ENCODE data around the gene NLRP11. TPM values are rescaled to one million over a fixed set of nuclear protein-coding genes. Genes with fewer than 3 reads are reported as not detected.

The NLRP11 gene
- total RNA-seq, 1 experiment from 2014 or later, result not detected

- CTCF ChIA-PET, result no interaction called here
- TF ChIP-seq ZNF281 (CRISPR knock-in tag; IDR thresholded peaks at IDR 0.05) (no peak), ETV6 (CRISPR knock-in tag; IDR thresholded peaks at IDR 0.05) (no peak), GRHL2 (CRISPR knock-in tag; IDR thresholded peaks at IDR 0.05; ENCODE audit: insufficient replicate concordance, severe bottlenecking) (no peak), ZNF425 (CRISPR knock-in tag; conservative IDR thresholded peaks at IDR 0.05) (no peak), RORB (CRISPR knock-in tag; IDR thresholded peaks at IDR 0.05) (no peak)
Measured at GRCh38 chr19:55820037-55820436, 11.8 kb downstream of the NLRP11 start.

GRCh38 chr19:55813906-55814305 lies 17.9 kb downstream of the NLRP11 start:
- CTCF ChIA-PET, result no interaction called here
- Mint-ChIP-seq H3K27ac (no peak overlapping the region), H3K9me3 (peaks cover 95% of the 10 kb centered on the region), H3K36me3 (peaks cover 78% of the 10 kb centered on the region), H3K4me3 (no peak overlapping the region), H3K4me1 (no peaks in the 10 kb centered on the region), H3K27me3 (ENCODE audit: low read depth) (peaks cover 26% of the 10 kb centered on the region)
- ATAC-seq, result no peak
- POLR2A ChIA-PET, result no interaction called here
- no peak for DNase-seq (ENCODE audit: low spot score)
- TF ChIP-seq ZNF138 (CRISPR knock-in tag; conservative IDR thresholded peaks at IDR 0.05) (no peak), GABPB1 (CRISPR knock-in tag; IDR thresholded peaks at IDR 0.05) (no peak), USF1 (CRISPR knock-in tag; IDR thresholded peaks at IDR 0.05) (no peak), ZNF532 (CRISPR knock-in tag; IDR thresholded peaks at IDR 0.05; ENCODE audit: borderline replicate concordance) (no peak), RELA (CRISPR knock-in tag; IDR thresholded peaks at IDR 0.05; ENCODE audit: borderline replicate concordance) (no peak), MAX (CRISPR knock-in tag; IDR thresholded peaks at IDR 0.05) (no peak), TEAD1 (CRISPR knock-in tag; IDR thresholded peaks at IDR 0.05) (no peak), JAZF1 (CRISPR knock-in tag; IDR thresholded peaks at IDR 0.05) (no peak), ZMAT4 (CRISPR knock-in tag; IDR thresholded peaks at IDR 0.05) (no peak), ZNF219 (CRISPR knock-in tag; IDR thresholded peaks at IDR 0.05; ENCODE audit: borderline replicate concordance) (no peak), AFF4 (CRISPR knock-in tag; IDR thresholded peaks at IDR 0.05; ENCODE audit: borderline replicate concordance) (no peak), ATF3 (CRISPR knock-in tag; conservative IDR thresholded peaks at IDR 0.05) (no peak)

More at GRCh38 chr19:55820037-55820436, 11.8 kb downstream of the NLRP11 start:
- peaks cover 59% of the 10 kb centered on the region for H3K36me3 Mint-ChIP-seq
- H3K4me3 Mint-ChIP-seq, result no peak overlapping the region
- no peak overlapping the region for H3K27ac Mint-ChIP-seq
- H3K4me1 Mint-ChIP-seq, result no peaks in the 10 kb centered on the region
- ATAC-seq (no peak), DNase-seq (ENCODE audit: low spot score) (no peak)
- peaks cover 16% of the 10 kb centered on the region for H3K27me3 Mint-ChIP-seq (ENCODE audit: low read depth)
- POLR2A ChIA-PET, result no interaction called here
- H3K9me3 Mint-ChIP-seq, result peaks cover 71% of the 10 kb centered on the region

Measured in WTC11 (cell line).